Activated B cell treated with CpG ODN at 0.5 μM for 24 hours (primary cell): ENCODE measurements around the gene TBC1D2B. TPM values are rescaled to one million over a fixed set of nuclear protein-coding genes. Genes with fewer than 3 reads are reported as not detected.

Source experiments
- ATAC-seq: fragments of 200-7000 bp; cut with Tn5 transposase; one replicate; pipeline ENCODE4 v1.10.0; 2021; ENCODE audit warnings: low read depth, mild to moderate bottlenecking, moderate library complexity
- CTCF ChIA-PET: fragments of 350-600 bp; sonication (Branson Sonifier 250); formaldehyde crosslinking; loops from one replicate; lab custom pipeline; 2021; ENCODE audit warnings: antibody characterized with exemption; lab: Charles Lee
- POLR2A ChIA-PET: fragments of 350-600 bp; sonication (Branson Sonifier 250); formaldehyde crosslinking; loops from one replicate; lab custom pipeline; 2021; ENCODE audit warnings: antibody characterized with exemption; lab: Charles Lee
- DNase-seq: peaks from one replicate; pipeline ENCODE4 v3.0.0; 2022
- H3K27ac Mint-ChIP-seq: one replicate; pipeline ENCODE4 v1.8.0; 2020; ENCODE audit warnings: mixed read lengths
- H3K27me3 Mint-ChIP-seq: one replicate; pipeline ENCODE4 v1.8.0; 2021; ENCODE audit warnings: mixed read lengths
- H3K36me3 Mint-ChIP-seq: one replicate; pipeline ENCODE4 v1.8.0; 2021; ENCODE audit warnings: low read depth, mixed read lengths
- H3K4me1 Mint-ChIP-seq: one replicate; pipeline ENCODE4 v1.8.0; 2021; ENCODE audit warnings: mixed read lengths
- H3K4me3 Mint-ChIP-seq: one replicate; pipeline ENCODE4 v1.8.0; 2020; ENCODE audit warnings: mild to moderate bottlenecking, mixed read lengths
- H3K9me3 Mint-ChIP-seq: one replicate; pipeline ENCODE4 v1.8.0; 2020; ENCODE audit warnings: mixed read lengths
- CTCF ChIP-seq: fragments of 200-600 bp; IDR thresholded peaks from one replicate; pipeline ENCODE4 v1.8.0; 2022; ENCODE audit warnings: antibody characterized with exemption, mild to moderate bottlenecking
- intact Hi-C: fragments of 100-400 bp; cut with micrococcal nuclease; formaldehyde crosslinking; loops from one replicate; pipeline ENCODE4 v1.15.1; 2024
- total RNA-seq: library from RNA; stranded (reverse); gene quantifications from 2 replicates; pipeline ENCODE4 v1.2.3, GENCODE V29; 2022

The TBC1D2B gene
- total RNA-seq, 1 donor from 2014 or later: 13.7 TPM

- no peaks in the 10 kb centered on the region for H3K36me3 Mint-ChIP-seq
- no peaks in the 10 kb centered on the region for H3K27me3 Mint-ChIP-seq
- ChIA-PET POLR2A (no interaction called here), CTCF (interaction anchor here (0.9 to 11.1 kb wide), 19 partner anchors 14 to 432 kb away, joined by 3 to 191 read pairs (median 7); partner anchors contain the start of genes CIB2 and PSMA4)
- no peaks in the 10 kb centered on the region for H3K4me1 Mint-ChIP-seq
- no peak for ATAC-seq
- H3K4me3 Mint-ChIP-seq: no peak overlapping the region
- H3K27ac Mint-ChIP-seq: no peak overlapping the region
- no peak for TF ChIP-seq CTCF
- H3K9me3 Mint-ChIP-seq: no peaks in the 10 kb centered on the region
- DNase-seq: no peak
- intact Hi-C loops: no loop called here
These were observed 30.0 kb upstream of the TBC1D2B start for GRCh38 chr15:78107471-78107870.

GRCh38 chr15:78105476-78106241 lies 28.1 kb upstream of the TBC1D2B start:
- no peak for TF ChIP-seq CTCF
- POLR2A ChIA-PET: no interaction called here
- H3K36me3 Mint-ChIP-seq: no peaks in the 10 kb centered on the region
- no peaks in the 10 kb centered on the region for H3K27me3 Mint-ChIP-seq
- DNase-seq: no peak
- H3K9me3 Mint-ChIP-seq: no peaks in the 10 kb centered on the region
- no peak overlapping the region for H3K27ac Mint-ChIP-seq
- no peak for ATAC-seq
- intact Hi-C loops: no loop called here
- H3K4me1 Mint-ChIP-seq: no peaks in the 10 kb centered on the region
- CTCF ChIA-PET: interaction anchor here (8.8 kb wide), 1 partner anchor 139 kb away, joined by 157 read pairs; no protein-coding TSS in a partner anchor
- H3K4me3 Mint-ChIP-seq: no peak overlapping the region

- H3K27ac Mint-ChIP-seq: no peak overlapping the region
- ChIA-PET CTCF (interaction anchor here (0.6 to 8.8 kb wide), 2 partner anchors 105 to 138 kb away, joined by 3 to 157 read pairs; no protein-coding TSS in a partner anchor), POLR2A (no interaction called here)
- no peaks in the 10 kb centered on the region for H3K27me3 Mint-ChIP-seq
- H3K4me1 Mint-ChIP-seq: no peaks in the 10 kb centered on the region
- TF ChIP-seq CTCF: no peak
- DNase-seq: no peak
- ATAC-seq: no peak
- intact Hi-C loops: no loop called here
- H3K36me3 Mint-ChIP-seq: no peaks in the 10 kb centered on the region
- H3K9me3 Mint-ChIP-seq: no peaks in the 10 kb centered on the region
- H3K4me3 Mint-ChIP-seq: no peak overlapping the region
These were observed 27.3 kb upstream of the TBC1D2B start for GRCh38 chr15:78104566-78105475.

GRCh38 chr15:78104119-78104479 lies 26.6 kb upstream of the TBC1D2B start:
- H3K4me1 Mint-ChIP-seq: no peaks in the 10 kb centered on the region
- CTCF ChIA-PET: interaction anchor here (0.6 kb wide), 1 partner anchor 104 kb away, joined by 3 read pairs; no protein-coding TSS in a partner anchor
- intact Hi-C loops: no loop called here
- H3K4me3 Mint-ChIP-seq: no peak overlapping the region
- H3K9me3 Mint-ChIP-seq: no peaks in the 10 kb centered on the region
- ATAC-seq: no peak
- H3K27me3 Mint-ChIP-seq: no peaks in the 10 kb centered on the region
- H3K27ac Mint-ChIP-seq: no peak overlapping the region
- POLR2A ChIA-PET: no interaction called here
- H3K36me3 Mint-ChIP-seq: no peaks in the 10 kb centered on the region
- no peak for DNase-seq
- TF ChIP-seq CTCF: no peak
